ENCODE data around the gene PHACTR3.

DNA sequence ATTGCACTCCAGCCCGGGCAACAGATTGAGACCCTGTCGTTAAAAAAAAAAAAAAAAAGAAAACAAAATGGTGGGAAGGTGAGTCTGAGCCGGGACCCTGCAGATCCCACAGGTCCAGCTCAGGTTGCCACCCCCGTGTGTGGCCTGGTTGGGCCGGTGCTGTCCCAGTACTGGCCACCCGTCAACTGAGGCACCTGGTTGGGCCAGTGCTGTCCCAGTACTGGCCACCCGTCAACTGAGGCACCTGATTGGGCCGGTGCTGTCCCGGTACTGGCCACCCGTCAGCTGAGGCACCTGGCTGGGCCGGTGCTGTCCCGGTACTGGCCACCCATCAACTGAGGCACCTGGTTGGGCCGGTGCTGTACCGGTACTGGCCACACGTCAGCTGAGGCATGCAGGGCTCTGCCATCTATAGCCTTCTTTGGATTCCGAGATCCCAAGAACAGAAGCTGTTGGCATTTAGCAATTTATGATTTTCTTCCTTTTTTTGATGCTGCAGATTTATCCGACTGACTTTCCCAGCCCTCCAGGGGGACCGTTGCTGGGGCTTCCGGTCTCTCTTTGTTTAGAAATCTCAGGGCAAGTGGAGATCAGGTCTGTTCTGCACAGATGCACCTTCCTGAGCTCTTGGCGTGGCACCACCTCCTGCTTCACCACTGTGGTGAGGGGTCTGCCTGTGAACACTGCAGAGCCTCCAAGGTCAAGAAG is 215.3 kb downstream of the PHACTR3 start:
- TF ChIP-seq, protein P1, sequence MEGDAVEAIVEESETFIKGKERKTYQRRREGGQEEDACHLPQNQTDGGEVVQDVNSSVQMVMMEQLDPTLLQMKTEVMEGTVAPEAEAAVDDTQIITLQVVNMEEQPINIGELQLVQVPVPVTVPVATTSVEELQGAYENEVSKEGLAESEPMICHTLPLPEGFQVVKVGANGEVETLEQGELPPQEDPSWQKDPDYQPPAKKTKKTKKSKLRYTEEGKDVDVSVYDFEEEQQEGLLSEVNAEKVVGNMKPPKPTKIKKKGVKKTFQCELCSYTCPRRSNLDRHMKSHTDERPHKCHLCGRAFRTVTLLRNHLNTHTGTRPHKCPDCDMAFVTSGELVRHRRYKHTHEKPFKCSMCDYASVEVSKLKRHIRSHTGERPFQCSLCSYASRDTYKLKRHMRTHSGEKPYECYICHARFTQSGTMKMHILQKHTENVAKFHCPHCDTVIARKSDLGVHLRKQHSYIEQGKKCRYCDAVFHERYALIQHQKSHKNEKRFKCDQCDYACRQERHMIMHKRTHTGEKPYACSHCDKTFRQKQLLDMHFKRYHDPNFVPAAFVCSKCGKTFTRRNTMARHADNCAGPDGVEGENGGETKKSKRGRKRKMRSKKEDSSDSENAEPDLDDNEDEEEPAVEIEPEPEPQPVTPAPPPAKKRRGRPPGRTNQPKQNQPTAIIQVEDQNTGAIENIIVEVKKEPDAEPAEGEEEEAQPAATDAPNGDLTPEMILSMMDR (IDR thresholded peaks at IDR 0.05) = no peak
- no peak for TF ChIP-seq EP300 (IDR thresholded peaks at IDR 0.05)
- no peak for TF ChIP-seq POLR2A (IDR thresholded peaks at IDR 0.05)
